Mucosa of stomach (tissue), 1 donor: Measurements from ENCODE around the gene TRIM54.

Experiments used
- H3K27me3 ChIP-seq: one replicate; pipeline ENCODE4 v1.7.0; 2013; ENCODE audit warnings: mild to moderate bottlenecking, low read length; ENCODE audit not compliant: control insufficient read depth, insufficient read depth
- H3K36me3 ChIP-seq: one replicate; pipeline ENCODE4 v1.7.0; 2013; ENCODE audit warnings: low read length; ENCODE audit not compliant: control insufficient read depth, insufficient read depth
- H3K4me1 ChIP-seq: one replicate; pipeline ENCODE4 v1.7.0; 2013; ENCODE audit warnings: mild to moderate bottlenecking, low read length; ENCODE audit not compliant: control insufficient read depth, insufficient read depth
- H3K4me3 ChIP-seq: one replicate; pipeline ENCODE4 v1.7.0; 2013; ENCODE audit warnings: low read length
- H3K9ac ChIP-seq: one replicate; pipeline ENCODE4 v1.7.0; 2013; ENCODE audit warnings: mild to moderate bottlenecking, low read length, moderate library complexity
- H3K9me3 ChIP-seq: one replicate; pipeline ENCODE4 v1.7.0; 2013; ENCODE audit warnings: mild to moderate bottlenecking, low read length, moderate library complexity; ENCODE audit not compliant: control insufficient read depth
- donor health status: Pancreatic carcinoma.

TRIM54 gene

DNA sequence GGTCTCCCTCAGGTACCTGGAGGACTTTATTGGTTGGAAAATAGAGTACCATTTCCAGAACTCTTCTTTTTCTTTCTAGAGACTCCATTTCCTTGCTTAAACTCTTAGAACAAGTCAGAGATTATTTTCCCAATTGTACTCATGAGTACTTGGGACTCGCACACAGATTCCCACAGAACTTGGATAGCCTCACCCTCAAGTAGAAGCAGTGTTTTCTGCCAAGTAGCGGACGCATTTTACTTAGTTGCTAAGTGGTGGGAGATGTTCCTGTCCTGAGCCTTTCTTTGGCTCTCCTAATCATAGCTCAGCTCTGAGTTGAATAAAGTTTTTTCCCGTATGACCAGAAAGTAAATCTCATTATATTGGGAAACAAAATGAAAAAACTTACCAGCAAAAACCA, 36.6 kb upstream of the TRIM54 start:
- H3K36me3 ChIP-seq: no peaks in the 10 kb centered on the region
- peaks cover 7% of the 10 kb centered on the region for H3K4me1 ChIP-seq
- H3K9ac ChIP-seq: no peak overlapping the region
- no peaks in the 10 kb centered on the region for H3K9me3 ChIP-seq
- H3K27me3 ChIP-seq: peaks cover 12% of the 10 kb centered on the region
- H3K4me3 ChIP-seq: no peak overlapping the region

DNA sequence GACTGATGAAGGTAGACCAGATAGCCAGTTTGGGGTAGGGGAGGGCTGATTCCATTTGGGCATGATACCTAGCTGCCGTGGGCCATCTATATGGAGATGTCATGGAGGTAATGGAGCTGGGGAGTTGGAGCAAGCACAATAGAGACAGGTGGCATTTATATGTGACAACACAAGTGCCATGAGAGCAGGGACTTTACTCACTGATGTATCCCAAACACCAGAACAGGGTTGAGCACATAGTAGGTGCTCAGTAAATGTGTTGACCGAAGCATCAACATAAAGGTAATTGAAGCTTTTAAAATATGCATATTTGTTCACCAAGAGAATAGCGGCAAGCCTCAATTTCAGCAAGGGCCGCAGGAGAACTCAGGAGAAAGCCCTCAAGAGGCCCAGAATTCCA, 34.3 kb upstream of the TRIM54 start:
- peaks cover 19% of the 10 kb centered on the region for H3K27me3 ChIP-seq
- peaks cover 7% of the 10 kb centered on the region for H3K4me1 ChIP-seq
- H3K9ac ChIP-seq: no peak overlapping the region
- H3K9me3 ChIP-seq: no peaks in the 10 kb centered on the region
- no peak overlapping the region for H3K4me3 ChIP-seq
- no peaks in the 10 kb centered on the region for H3K36me3 ChIP-seq

DNA sequence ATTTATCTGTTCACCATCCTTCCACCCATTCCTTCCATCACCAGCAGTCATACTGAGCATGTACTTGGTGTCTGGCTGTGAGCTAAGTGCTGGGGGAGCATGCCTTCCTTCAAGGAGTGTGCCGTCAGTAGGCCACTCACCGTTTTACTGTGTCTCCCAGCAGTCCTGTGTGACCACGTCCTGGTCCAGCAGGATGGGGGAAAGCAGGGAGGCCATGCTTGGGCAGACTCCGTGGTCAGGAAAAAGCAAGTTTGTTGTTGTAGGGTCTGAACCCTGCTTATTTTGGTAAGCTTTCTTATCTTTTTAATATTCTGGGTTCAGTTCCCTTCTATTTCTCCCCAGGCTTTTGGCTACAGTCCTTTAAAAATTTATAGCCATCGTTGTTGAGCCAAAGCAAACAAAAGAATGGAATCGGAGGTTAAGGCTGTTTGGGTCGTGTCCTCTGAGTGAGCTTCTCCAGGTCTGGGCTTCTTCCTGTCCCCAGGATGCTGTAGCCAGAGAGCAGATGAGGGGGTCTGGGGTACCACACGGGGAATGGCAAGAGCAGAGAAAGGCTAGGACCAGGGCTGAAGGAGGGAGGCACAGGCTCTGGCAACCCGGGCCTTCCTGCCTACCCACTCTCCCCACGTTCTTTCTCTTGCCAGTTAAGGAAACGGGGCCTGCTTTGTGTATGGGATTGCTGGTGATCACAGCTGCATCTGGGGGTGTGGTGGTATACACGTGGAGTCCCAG, 32.9 kb upstream of the TRIM54 start:
- Histone ChIP-seq H3K27me3 (peaks cover 25% of the 10 kb centered on the region), H3K4me3 (no peak overlapping the region), H3K4me1 (peaks cover 7% of the 10 kb centered on the region), H3K9ac (no peak overlapping the region), H3K36me3 (no peaks in the 10 kb centered on the region), H3K9me3 (no peaks in the 10 kb centered on the region)

DNA sequence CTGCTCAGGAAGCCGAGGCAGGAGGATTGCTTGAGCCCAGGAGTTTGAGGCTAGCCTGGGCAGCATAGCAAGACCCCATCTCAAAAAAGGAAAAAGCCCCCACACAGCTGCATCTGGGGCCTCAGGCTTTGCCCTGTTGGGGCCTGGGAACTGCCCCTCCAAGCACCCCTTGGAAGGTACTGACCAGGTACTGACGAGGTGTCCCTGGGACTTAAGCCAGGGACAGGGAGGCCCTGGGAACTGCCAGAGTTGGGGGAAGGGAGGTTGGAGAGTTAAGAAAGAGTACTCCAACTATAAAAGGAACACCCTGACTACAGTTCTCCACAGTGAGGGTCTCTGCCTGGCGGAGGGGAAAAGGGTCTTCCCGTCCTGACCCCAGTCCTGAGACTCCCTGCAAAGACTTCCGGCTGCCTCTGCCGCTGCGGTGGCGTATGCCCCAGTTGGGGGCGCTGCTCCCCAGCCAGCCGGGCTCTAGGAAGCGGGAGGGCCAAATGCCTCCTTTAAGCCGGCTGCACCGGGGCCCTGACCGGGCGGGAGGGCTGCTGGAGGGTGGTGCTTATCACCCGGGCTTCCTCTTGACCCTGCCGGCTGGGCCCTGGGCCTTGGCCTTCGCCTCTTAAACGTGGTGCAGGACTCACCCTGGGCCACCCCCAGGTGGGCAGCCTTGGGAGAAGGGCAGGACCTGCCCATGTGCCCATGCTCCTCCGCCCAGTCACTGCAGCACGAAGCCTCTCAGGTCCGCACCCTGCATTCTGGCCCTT, 32.2 kb upstream of the TRIM54 start:
- no peak overlapping the region for H3K9ac ChIP-seq
- no peaks in the 10 kb centered on the region for H3K9me3 ChIP-seq
- H3K4me3 ChIP-seq: no peak overlapping the region
- peaks cover 7% of the 10 kb centered on the region for H3K4me1 ChIP-seq
- no peaks in the 10 kb centered on the region for H3K36me3 ChIP-seq
- peaks cover 30% of the 10 kb centered on the region for H3K27me3 ChIP-seq

DNA sequence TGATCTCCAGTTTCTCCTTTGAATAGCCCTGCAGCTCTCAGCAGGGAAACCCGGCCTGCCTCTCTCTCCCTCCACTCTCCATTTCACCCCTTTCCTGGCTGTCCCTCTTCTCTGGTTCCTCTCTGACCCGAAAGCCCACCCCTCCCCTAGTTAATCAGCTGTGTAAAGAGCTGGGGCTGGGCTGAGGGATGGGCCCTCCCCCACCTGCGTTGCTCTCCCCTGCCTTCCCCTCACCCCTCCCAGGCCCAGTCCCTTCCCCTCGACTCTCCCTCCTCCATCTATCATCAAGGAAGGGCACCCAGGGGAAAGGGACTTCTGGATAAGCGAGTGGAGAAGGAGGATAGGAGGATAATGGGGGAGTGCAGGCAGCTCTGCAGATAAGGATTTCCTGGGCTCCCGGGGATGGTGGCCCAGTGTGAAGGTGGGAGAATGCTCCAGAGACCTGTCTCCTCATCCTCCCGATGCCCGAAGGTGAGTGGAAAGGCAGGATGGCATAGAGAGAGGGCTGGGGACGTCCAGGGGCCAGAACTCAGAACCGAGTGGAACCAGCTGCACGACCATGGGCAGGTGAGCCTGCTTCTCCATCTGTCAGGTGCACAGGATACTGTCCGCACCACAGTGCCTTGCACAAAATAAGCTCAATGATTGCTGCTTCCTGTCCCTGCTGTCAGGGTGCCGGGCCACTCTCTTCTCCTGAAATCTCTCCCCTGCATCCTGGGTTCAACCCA, 31.4 kb upstream of the TRIM54 start:
- Histone ChIP-seq H3K9ac (no peak overlapping the region), H3K36me3 (no peaks in the 10 kb centered on the region), H3K27me3 (peaks cover 33% of the 10 kb centered on the region), H3K9me3 (no peaks in the 10 kb centered on the region), H3K4me1 (peaks cover 7% of the 10 kb centered on the region), H3K4me3 (no peak overlapping the region)

DNA sequence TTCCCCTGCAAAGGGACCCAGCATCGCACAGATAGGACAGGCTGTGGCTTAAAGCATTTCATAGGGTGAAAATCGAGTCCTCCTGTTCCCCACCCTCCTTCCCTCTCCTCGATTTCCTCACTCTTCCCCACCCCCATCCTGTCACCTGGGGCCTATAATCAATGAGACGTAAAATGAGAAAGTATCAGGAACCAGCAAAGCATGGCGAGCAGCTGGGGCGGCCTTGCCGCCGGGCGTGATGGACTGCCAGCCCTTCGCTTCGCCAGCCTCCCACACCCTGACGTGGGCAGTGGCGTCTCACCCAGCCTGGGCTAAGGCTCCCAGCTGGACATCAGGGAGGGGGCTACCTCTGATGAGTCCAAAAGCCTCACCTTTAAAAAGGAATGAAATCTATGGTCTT, 30.5 kb upstream of the TRIM54 start:
- H3K9me3 ChIP-seq: no peaks in the 10 kb centered on the region
- H3K36me3 ChIP-seq: no peaks in the 10 kb centered on the region
- peaks cover 7% of the 10 kb centered on the region for H3K4me1 ChIP-seq
- no peak overlapping the region for H3K4me3 ChIP-seq
- H3K27me3 ChIP-seq: peaks cover 41% of the 10 kb centered on the region
- no peak overlapping the region for H3K9ac ChIP-seq

DNA sequence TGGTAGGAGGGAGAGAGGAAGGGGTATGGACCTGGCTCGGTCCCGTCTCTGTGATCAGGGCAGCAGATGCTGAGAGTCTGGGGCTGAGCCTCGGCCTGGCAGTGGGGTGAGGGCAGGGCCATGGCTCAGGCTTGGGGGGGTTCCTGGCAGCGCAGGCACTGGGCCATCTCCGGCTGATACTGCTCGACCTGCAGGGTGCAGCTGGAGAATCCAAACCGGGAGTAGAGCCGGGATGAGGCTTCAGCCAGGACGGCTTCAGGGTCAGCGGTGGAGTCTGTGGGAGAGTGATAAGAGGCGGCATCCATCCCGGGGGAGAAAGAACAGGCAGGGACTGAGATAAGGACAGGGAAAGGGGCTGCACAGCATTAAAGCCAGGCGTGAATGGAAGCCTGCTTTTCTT, 27.0 kb upstream of the TRIM54 start:
- Histone ChIP-seq H3K9me3 (no peaks in the 10 kb centered on the region), H3K9ac (no peak overlapping the region), H3K4me1 (peaks cover 4% of the 10 kb centered on the region), H3K27me3 (peaks cover 52% of the 10 kb centered on the region), H3K36me3 (no peaks in the 10 kb centered on the region), H3K4me3 (no peak overlapping the region)

DNA sequence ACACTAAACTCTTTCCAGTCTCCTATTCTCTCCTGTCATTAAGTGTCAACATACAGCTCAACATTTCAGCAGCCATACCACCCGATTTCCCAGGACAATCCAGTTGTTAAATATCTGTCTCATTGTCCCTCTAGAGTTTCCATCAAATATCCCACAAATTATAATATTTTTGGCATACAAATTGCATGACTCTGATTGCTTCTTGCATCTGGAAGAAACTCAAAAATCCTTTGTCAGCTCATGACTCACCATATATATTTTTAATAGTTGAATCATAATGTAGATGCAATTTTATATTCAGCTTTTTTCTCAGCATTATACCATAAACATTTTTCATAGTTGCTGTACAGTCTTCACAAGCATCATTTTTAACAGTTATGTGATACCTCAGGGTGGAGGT, 26.6 kb upstream of the TRIM54 start:
- H3K27me3 ChIP-seq: peaks cover 52% of the 10 kb centered on the region
- no peaks in the 10 kb centered on the region for H3K4me1 ChIP-seq
- no peaks in the 10 kb centered on the region for H3K36me3 ChIP-seq
- no peak overlapping the region for H3K4me3 ChIP-seq
- no peak overlapping the region for H3K9ac ChIP-seq
- H3K9me3 ChIP-seq: no peaks in the 10 kb centered on the region

DNA sequence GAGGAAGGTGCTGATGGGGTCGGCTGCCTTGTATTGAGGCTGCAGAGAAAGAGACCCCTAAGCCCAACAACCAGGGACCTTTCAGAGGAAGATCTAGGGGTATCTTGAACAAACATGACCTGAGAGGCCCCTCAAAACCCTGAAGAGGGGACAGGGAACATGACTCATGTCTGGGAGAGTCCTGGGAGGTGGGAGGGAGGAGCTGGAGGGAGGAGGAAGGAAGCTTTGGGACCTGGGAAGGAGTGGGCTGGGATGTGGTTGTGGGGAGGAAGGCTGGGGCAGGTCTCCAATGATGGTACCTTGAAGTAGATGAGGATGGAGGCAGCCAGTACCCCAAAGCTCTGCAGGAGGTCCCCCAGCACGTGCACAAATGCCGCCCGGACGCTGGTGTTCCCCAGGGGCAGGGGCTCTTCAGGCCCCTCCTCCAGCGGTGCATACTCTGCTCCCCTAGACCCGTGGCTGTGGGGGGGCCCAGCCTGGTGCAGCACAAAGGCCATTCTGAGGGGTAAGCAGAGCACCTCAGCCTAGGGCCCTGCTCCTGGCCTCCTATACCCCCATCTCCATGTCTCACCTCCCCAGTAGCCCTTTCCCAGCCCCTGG, 25.3 kb upstream of the TRIM54 start:
- Histone ChIP-seq H3K9ac (no peak overlapping the region), H3K4me1 (no peaks in the 10 kb centered on the region), H3K36me3 (no peaks in the 10 kb centered on the region), H3K9me3 (no peaks in the 10 kb centered on the region), H3K4me3 (no peak overlapping the region), H3K27me3 (peaks cover 58% of the 10 kb centered on the region)

DNA sequence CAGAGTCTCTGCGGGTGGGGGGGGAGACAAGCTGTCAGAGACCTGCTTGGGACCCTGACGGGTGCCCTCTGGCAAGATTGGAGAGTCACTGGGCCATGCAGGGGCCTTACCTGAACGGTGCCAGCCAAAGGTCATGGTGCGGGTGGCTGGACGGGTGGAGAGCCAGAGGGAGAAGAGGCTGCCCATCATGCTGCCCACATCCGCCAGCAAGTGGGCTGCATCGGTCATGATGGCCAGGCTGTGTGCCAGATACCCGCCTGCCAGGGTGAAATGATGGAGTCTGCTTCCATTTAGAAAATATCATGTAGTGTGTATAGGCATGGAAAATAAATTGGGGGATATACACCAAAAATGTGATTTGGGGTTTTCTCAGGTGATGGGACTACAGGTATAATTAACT, 24.2 kb upstream of the TRIM54 start:
- Histone ChIP-seq H3K4me1 (peaks cover 9% of the 10 kb centered on the region), H3K27me3 (peaks cover 69% of the 10 kb centered on the region), H3K9ac (no peak overlapping the region), H3K9me3 (no peaks in the 10 kb centered on the region), H3K36me3 (no peaks in the 10 kb centered on the region), H3K4me3 (no peak overlapping the region)

DNA sequence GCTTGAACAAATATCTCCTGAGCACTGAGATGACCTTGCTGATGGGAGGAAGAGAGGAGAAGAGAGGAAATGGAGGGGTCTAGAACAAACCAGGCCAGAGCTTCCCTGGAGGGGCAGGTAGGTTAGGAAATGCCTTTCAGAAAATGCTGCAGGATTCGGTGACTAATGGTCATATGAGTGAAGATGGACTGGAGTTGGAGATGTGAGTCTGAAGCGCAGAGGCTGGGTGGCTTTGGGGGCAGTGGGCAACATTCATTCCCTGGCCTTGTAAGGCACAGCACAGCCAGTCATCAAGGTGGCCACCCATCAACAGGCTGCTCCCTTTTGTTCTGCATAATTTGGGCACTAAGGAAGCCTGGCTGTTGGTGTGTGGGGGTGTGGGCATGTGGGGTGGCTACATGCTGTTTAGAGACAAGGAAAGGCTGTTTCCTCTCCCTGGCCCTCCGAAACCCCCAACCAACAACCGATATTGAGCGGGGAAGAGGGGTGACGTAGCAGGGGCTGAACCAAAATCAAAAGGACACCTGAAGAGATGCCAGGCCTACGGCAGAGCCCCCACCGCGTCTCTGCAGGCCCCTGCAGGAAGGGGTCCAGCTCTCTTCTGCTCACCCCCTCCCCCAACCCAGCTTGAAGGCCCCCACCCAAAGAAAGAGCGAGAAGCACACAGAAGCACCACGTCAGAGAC, 20.8 kb upstream of the TRIM54 start:
- Histone ChIP-seq H3K9ac (no peak overlapping the region), H3K4me3 (no peak overlapping the region), H3K27me3 (peaks cover 81% of the 10 kb centered on the region)

More for the DNA sequence above, 20.8 kb upstream of the TRIM54 start:
- Histone ChIP-seq H3K4me1 (peaks cover 30% of the 10 kb centered on the region), H3K9me3 (no peaks in the 10 kb centered on the region), H3K36me3 (no peaks in the 10 kb centered on the region)
